Mesenchymal stem cell (in vitro differentiated cells and primary cell): ENCODE measurements around the gene PHF10.

ENCODE experiments used
- DNase-seq: peaks from one replicate; pipeline ENCODE4 v3.0.0-alpha.2; 2013
- H2AFZ ChIP-seq: one replicate; pipeline ENCODE4 v1.6.1; 2013; ENCODE audit warnings: low read depth, mild to moderate bottlenecking, control low read depth, inconsistent platforms, low read length, moderate library complexity
- H2AK5ac ChIP-seq: 2 replicates; pipeline ENCODE4 v1.6.1; 2013; ENCODE audit warnings: low read length, moderate library complexity, mild to moderate bottlenecking, inconsistent platforms; ENCODE audit not compliant: severe bottlenecking
- H2BK120ac ChIP-seq: one replicate; pipeline ENCODE4 v1.6.1; 2013; ENCODE audit warnings: low read depth, mild to moderate bottlenecking, inconsistent platforms, low read length, moderate library complexity
- H2BK12ac ChIP-seq, 2 experiments: one replicate each; pipeline ENCODE4 v1.6.1; 2013; ENCODE audit warnings: inconsistent platforms in 2 of 2, low read length in 2 of 2, mild to moderate bottlenecking in 2 of 2, moderate library complexity in 2 of 2, control low read depth in 1 of 2
- H2BK15ac ChIP-seq: one replicate; pipeline ENCODE4 v1.6.1; 2013; ENCODE audit warnings: mild to moderate bottlenecking, low read depth, inconsistent platforms; ENCODE audit not compliant: poor library complexity, severe bottlenecking
- H2BK5ac ChIP-seq: 2 replicates; pipeline ENCODE4 v1.6.1; 2013; ENCODE audit warnings: low read depth, mild to moderate bottlenecking, low read length, control low read depth, inconsistent platforms; ENCODE audit not compliant: poor library complexity, severe bottlenecking
- H3K14ac ChIP-seq, 2 experiments: one replicate each; pipeline ENCODE4 v1.6.1; 2013; ENCODE audit warnings: inconsistent platforms in 2 of 2, low read length in 2 of 2, control low read depth in 1 of 2, mild to moderate bottlenecking in 1 of 2, moderate library complexity in 1 of 2
- H3K18ac ChIP-seq, 2 experiments: one replicate each; pipeline ENCODE4 v1.6.1; 2013; ENCODE audit warnings: inconsistent platforms in 2 of 2, low read length in 2 of 2, control low read depth in 1 of 2, low read depth in 1 of 2, mild to moderate bottlenecking in 1 of 2
- H3K23ac ChIP-seq, 2 experiments: one replicate each; pipeline ENCODE4 v1.6.1; 2013; ENCODE audit warnings: inconsistent platforms in 2 of 2, low read length in 2 of 2, mild to moderate bottlenecking in 2 of 2, moderate library complexity in 2 of 2, control low read depth in 1 of 2
- H3K27ac ChIP-seq: 2 replicates; pipeline ENCODE4 v1.5.1; 2013; ENCODE audit warnings: mild to moderate bottlenecking, moderate library complexity, low read length, control low read depth, inconsistent platforms; ENCODE audit not compliant: poor library complexity, severe bottlenecking
- H3K27me3 ChIP-seq, 2 experiments: 2 replicates each; pipeline versions ENCODE4 v1.6.1 to v1.7.0; 2013; ENCODE audit warnings: low read length in 2 of 2, mild to moderate bottlenecking in 2 of 2, moderate library complexity in 2 of 2, control low read depth in 1 of 2, inconsistent platforms in 1 of 2; ENCODE audit not compliant: control insufficient read depth in 1 of 2, insufficient read depth in 1 of 2
- H3K36me3 ChIP-seq, 2 experiments: 2 replicates each; pipeline versions ENCODE4 v1.6.1 to v1.7.0; 2013; ENCODE audit warnings: low read length in 2 of 2, control low read depth in 1 of 2, inconsistent platforms in 1 of 2, low read depth in 1 of 2, mild to moderate bottlenecking in 1 of 2; ENCODE audit not compliant: insufficient read depth in 2 of 2, control insufficient read depth in 1 of 2
- H3K4ac ChIP-seq, 2 experiments: one replicate each; pipeline ENCODE4 v1.6.1; 2013; ENCODE audit warnings: inconsistent platforms in 2 of 2, low read length in 2 of 2, mild to moderate bottlenecking in 2 of 2, moderate library complexity in 2 of 2, control low read depth in 1 of 2, low read depth in 1 of 2
- H3K4me1 ChIP-seq: 2 replicates; pipeline ENCODE4 v1.6.1; 2013; ENCODE audit warnings: low read depth, low read length, control low read depth; ENCODE audit not compliant: control insufficient read depth, insufficient read depth
- H3K4me2 ChIP-seq: 2 replicates; pipeline ENCODE4 v1.6.1; 2013; ENCODE audit warnings: low read length, mild to moderate bottlenecking, inconsistent platforms; ENCODE audit not compliant: poor library complexity, severe bottlenecking
- H3K4me3 ChIP-seq, 2 experiments: 2 replicates each; pipeline versions ENCODE4 v1.5.1 to v1.7.0; 2013; ENCODE audit warnings: low read length in 2 of 2, mild to moderate bottlenecking in 2 of 2, control low read depth in 1 of 2, low read depth in 1 of 2; ENCODE audit not compliant: insufficient read depth in 1 of 2
- H3K79me1 ChIP-seq: replicated peaks from 2 replicates; pipeline ENCODE4 v1.6.1; 2013; ENCODE audit warnings: mild to moderate bottlenecking, control low read depth, low read length, inconsistent platforms; ENCODE audit not compliant: poor library complexity, severe bottlenecking
- H3K9ac ChIP-seq: 2 replicates; pipeline ENCODE4 v1.7.0; 2013; ENCODE audit warnings: mild to moderate bottlenecking, low read length, moderate library complexity
- H3K9me3 ChIP-seq: 2 replicates; pipeline ENCODE4 v1.7.0; 2013; ENCODE audit warnings: mild to moderate bottlenecking, low read length; ENCODE audit not compliant: control insufficient read depth
- H4K8ac ChIP-seq: one replicate; pipeline ENCODE4 v1.6.1; 2013; ENCODE audit warnings: inconsistent platforms, mild to moderate bottlenecking, low read length, moderate library complexity
- H4K91ac ChIP-seq: one replicate; pipeline ENCODE4 v1.6.1; 2013; ENCODE audit warnings: mild to moderate bottlenecking, low read length, inconsistent platforms
- WGBS: methylation state at CpG from one replicate; pipeline ENCODE4 v1.1.7; 2013; ENCODE audit warnings: mixed read lengths; 5-methylcytosine and 5-hydroxymethylcytosine counted together

The PHF10 gene

DNA sequence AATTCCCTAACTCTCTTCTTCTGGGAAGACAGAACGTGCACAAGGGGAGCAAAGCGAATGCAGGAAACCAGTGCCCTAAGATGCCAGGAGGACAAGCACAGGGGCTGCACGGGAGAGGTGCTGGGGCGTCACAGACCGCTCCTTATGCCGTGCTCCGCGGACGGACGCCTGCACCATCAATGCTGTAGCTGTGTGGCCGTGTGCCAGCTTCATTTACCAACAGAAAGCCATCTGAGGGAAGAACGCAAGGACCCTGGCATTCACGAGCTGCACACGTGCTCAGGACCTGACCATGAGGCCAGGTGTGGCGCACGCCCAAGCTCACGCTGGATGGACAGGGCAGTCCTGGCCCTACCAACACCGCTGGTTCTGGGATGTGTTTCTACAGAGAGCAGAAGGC is 57.9 kb downstream of the PHF10 start:
- H3K14ac ChIP-seq = no peak overlapping the region
- no peak overlapping the region for H4K8ac ChIP-seq
- no peaks in the 10 kb centered on the region for H3K4me1 ChIP-seq
- no peaks in the 10 kb centered on the region for H3K27me3 ChIP-seq
- H3K36me3 ChIP-seq = peaks cover 48 to 71% of the 10 kb centered on the region in 2 experiments
- H3K79me1 ChIP-seq = peaks cover 8% of the 10 kb centered on the region
- no peak overlapping the region for H3K9ac ChIP-seq
- H3K18ac ChIP-seq = no peak overlapping the region
- no peaks in the 10 kb centered on the region for H3K9me3 ChIP-seq
- no peak overlapping the region for H3K27ac ChIP-seq
- no peak overlapping the region for H3K23ac ChIP-seq
- no peak overlapping the region for H2BK120ac ChIP-seq
- no peak overlapping the region for H2BK5ac ChIP-seq
- no peak overlapping the region for H2AFZ ChIP-seq
- no peak overlapping the region for H2BK12ac ChIP-seq
- DNase-seq = no peak
- H2AK5ac ChIP-seq = no peak overlapping the region
- no peak overlapping the region for H2BK15ac ChIP-seq
- H3K4ac ChIP-seq = no peak overlapping the region
- no peak overlapping the region for H4K91ac ChIP-seq
- H3K4me2 ChIP-seq = no peak overlapping the region
- 95% methylated on average over 18 of the region's 18 CpGs for WGBS
- H3K4me3 ChIP-seq = peak overlapping the region in 1 of 2 experiments; percentile 41

GRCh38 chr6:169665289-169665688 is 59.0 kb downstream of the PHF10 start:
- Histone ChIP-seq H3K36me3 (peaks cover 51 to 69% of the 10 kb centered on the region in 2 experiments), H3K23ac (no peak overlapping the region), H2BK5ac (no peak overlapping the region), H4K91ac (no peak overlapping the region), H3K4me2 (no peak overlapping the region), H2BK15ac (no peak overlapping the region), H2AK5ac (no peak overlapping the region), H3K9ac (no peak overlapping the region), H4K8ac (no peak overlapping the region), H3K27me3 (no peaks in the 10 kb centered on the region), H2AFZ (no peak overlapping the region), H3K18ac (no peak overlapping the region), H3K27ac (no peak overlapping the region), H2BK120ac (no peak overlapping the region), H3K4me3 (no peak overlapping the region), H3K4me1 (no peaks in the 10 kb centered on the region), H3K14ac (no peak overlapping the region), H3K9me3 (no peaks in the 10 kb centered on the region), H3K79me1 (peaks cover 5% of the 10 kb centered on the region), H3K4ac (no peak overlapping the region), H2BK12ac (no peak overlapping the region)
- no peak for DNase-seq
- 98% methylated on average over 8 of the region's 9 CpGs for WGBS

DNA sequence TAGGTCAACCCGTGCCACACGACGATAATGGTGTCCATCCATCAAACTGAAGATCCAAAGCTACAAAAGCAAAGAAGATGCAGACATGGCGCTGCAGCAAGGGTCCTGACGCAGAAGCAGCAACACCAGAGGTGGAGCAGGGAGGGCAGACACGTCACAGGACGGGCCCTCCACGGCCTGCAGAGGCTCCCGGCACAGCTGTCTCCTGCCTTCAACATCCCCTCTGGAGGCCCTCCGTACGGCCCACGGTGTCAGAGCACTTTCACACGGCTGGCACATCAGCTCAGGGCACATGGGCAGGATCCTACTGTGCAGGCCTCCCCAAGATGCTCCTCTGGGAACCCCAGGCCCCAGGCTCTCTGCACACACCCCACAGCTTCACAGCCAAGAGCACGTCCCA is 60.1 kb downstream of the PHF10 start:
- Histone ChIP-seq H3K14ac (no peak overlapping the region), H3K18ac (no peak overlapping the region), H2BK5ac (no peak overlapping the region), H4K91ac (no peak overlapping the region), H3K4me1 (no peaks in the 10 kb centered on the region), H3K4me3 (no peak overlapping the region), H3K23ac (no peak overlapping the region), H3K27ac (no peak overlapping the region), H2BK120ac (no peak overlapping the region), H3K4me2 (no peak overlapping the region), H2AFZ (no peak overlapping the region), H4K8ac (no peak overlapping the region), H2AK5ac (no peak overlapping the region), H3K27me3 (no peaks in the 10 kb centered on the region), H3K9ac (no peak overlapping the region), H3K79me1 (peaks cover 5% of the 10 kb centered on the region), H2BK12ac (no peak overlapping the region), H3K36me3 (peaks cover 61 to 78% of the 10 kb centered on the region in 2 experiments), H3K4ac (no peak overlapping the region), H2BK15ac (no peak overlapping the region), H3K9me3 (no peaks in the 10 kb centered on the region)
- 98% methylated on average over 14 of the region's 14 CpGs for WGBS
- DNase-seq = no peak

DNA sequence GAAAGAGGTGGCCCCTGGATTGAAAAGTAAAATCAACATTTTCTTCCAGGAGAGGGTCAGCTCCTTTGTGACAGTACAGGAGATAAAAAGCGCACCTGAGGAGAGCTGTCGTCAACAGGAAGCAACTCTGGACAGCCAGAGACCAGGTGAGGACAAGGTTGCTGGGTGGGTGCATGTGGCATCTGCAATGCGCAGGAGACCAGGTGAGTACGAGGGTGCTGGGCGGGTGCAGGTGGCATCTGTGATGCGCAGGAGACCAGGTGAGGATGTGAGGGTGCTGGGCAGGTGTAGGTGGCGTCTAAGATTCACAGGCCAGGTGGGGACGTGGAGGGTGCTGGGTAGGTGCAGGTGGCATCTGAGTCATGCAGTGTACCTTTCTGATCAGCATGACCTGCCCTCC is 60.8 kb downstream of the PHF10 start:
- H3K36me3 ChIP-seq = peaks cover 65 to 82% of the 10 kb centered on the region in 2 experiments
- no peak overlapping the region for H3K14ac ChIP-seq
- 100% methylated on average over 6 of the region's 8 CpGs for WGBS

More for the DNA sequence above, 60.8 kb downstream of the PHF10 start:
- Histone ChIP-seq H3K4ac (no peak overlapping the region), H3K4me3 (no peak overlapping the region), H2BK5ac (no peak overlapping the region), H2BK15ac (no peak overlapping the region), H2AK5ac (no peak overlapping the region), H4K91ac (no peak overlapping the region), H2AFZ (no peak overlapping the region), H3K27ac (no peak overlapping the region), H3K9ac (no peak overlapping the region), H3K9me3 (no peaks in the 10 kb centered on the region), H3K4me1 (no peaks in the 10 kb centered on the region), H2BK120ac (no peak overlapping the region), H2BK12ac (no peak overlapping the region), H3K18ac (no peak overlapping the region), H3K79me1 (peaks cover 5% of the 10 kb centered on the region), H3K23ac (no peak overlapping the region), H3K27me3 (no peaks in the 10 kb centered on the region), H4K8ac (no peak overlapping the region), H3K4me2 (no peak overlapping the region)
- no peak for DNase-seq
